Measurements from ENCODE around the gene BRINP1. TPM values are rescaled to one million over a fixed set of nuclear protein-coding genes. Genes with fewer than 3 reads are reported as not detected.

The BRINP1 gene
- total RNA-seq, 1 donor from 2014 or later: under 0.01 TPM

DNA sequence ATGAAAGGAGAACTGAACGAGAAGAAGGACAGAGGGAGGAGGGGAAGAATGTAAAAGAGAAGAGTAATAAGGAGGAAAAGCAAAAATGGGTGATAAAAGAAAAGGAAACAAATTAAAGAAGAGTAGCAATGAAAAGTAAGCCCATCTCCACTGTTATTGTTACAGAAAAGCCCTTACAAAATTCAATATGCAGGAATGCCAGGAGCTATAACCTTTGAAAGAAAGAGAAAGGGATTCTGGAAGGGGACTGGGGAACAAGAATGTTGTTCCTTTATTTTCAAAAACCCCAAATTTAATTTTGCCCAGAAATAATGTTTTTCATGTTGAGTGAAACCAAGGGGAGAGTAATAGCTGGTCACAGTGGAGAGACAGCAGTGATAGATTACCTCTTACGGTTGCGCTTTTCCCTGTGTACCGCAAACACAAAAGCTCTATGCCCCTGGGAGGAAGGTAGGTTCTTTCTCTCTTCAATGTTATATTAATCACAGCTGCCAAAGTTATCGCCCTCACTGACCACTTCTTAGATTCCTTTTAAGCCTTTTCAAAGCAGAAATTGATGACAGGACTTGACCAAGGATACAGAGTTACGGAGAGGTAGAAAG is 86.7 kb downstream of the BRINP1 start:
- no peak for DNase-seq (ENCODE audit: low read depth in 2 of 2)

DNA sequence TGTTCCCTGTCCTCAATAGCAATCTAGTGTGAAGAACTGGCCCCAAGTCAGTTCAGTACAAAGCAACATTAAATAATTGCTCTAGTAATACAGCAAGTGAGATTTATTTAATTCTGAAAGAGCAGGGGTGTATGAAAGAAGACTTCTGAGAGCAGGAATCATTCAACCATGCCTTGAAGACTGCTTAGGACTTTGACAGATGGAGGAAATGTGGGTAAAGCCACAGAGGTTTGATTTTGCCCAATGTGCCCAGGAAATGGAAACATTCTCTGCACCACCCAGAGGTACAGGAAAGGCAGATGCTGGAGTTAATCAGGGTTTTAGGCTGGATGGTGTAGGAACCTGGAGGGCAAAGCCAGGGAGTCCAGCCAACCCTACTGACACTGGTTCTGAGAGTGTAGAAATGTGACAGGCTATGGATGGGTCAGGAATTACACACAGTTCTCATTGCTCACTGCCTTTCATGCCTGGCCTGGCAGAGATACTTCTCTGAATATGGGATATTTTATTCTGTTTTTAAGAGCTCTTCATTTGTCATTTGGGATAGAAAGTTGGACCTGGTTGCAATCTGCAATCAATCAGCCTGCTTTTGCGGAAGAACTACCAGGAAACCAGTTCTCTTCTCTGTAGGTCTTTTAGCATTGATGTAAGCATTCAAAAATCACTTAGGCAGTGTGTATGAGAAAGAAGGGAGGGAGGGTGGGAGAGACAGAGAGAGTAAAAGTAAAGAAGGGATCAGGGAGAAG is 88.3 kb downstream of the BRINP1 start:
- DNase-seq (ENCODE audit: low read depth in 2 of 2): no peak

DNA sequence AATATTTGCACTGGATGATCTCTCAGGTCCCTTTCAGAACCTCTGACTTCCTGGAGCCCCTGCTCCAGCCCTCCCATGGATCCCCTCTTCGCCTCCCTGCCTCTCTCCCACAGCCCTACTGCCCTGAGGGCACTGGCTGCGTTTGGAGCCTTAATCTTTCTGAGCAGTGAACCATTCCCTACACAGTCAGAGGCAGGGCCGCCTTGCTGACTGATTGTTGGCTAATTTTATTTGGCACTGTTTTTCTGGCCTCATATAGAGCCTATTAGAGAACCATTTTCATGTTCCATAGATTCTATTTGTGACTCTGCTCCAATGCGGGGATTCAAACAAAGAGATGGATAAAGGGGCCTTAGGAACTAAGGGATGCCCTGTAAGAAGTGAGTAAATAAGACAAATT is 91.1 kb downstream of the BRINP1 start:
- DNase-seq (ENCODE audit: low read depth in 2 of 2): no peak

DNA sequence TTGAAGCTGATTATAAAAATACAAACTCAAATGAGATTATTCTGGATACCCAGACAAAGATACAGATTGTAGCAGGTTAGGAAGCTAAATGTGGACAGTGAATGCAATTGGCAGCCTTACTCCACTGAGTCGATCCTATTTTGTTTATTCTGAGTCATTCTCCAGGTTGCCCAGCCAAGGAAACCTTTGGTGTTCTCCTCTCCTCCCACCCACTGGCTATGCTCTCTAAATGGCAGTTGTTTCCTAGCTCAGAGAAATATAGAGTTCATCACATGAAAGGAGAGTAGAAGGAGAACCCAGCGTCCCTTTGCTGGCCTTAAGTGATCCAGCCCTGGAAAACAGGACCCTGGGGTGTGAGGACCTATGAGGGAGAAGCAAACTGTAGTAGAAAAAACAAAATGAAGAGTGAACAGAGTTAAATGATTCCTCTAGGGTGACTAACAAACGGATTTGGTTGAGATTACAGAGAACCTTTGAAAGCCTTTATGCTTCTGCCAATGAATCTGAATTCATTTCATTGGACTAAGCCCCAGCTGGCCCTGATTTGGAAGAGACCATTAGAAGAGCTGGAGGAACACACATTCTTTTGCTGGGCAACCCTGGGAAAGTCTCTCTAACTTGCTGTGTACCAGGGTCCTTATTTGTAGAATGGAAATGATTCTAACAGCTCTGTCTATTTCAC is 95.1 kb downstream of the BRINP1 start:
- DNase-seq (ENCODE audit: low read depth in 2 of 2): no peak

DNA sequence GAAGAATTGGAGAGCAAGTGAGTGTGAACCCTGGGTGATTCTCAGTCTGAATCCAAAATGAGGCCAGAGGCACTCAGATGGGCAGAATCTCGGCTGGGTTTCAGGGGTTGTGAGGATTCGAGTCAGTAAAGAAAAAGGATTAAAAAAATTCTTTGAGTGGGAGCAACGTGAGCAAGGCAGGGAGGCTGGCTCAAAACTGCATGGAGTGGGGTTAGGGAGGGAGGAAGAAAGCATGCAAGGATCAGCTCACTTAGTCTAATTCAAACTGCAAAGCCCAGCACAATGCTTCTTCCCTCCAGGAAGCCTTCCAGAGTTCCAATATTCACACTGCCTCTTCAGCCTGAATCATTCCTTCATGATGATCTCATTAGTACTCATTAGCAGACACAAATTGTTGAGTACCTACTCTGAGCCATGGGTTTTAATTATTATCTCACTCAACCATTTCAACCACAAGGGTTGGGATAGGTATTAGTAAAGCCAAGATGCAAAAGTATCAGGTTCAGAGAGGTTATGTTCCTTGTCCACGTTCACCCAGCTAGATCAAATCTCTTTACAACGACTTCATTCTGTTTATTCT is 95.8 kb downstream of the BRINP1 start:
- no peak for DNase-seq (ENCODE audit: low read depth in 2 of 2)

DNA sequence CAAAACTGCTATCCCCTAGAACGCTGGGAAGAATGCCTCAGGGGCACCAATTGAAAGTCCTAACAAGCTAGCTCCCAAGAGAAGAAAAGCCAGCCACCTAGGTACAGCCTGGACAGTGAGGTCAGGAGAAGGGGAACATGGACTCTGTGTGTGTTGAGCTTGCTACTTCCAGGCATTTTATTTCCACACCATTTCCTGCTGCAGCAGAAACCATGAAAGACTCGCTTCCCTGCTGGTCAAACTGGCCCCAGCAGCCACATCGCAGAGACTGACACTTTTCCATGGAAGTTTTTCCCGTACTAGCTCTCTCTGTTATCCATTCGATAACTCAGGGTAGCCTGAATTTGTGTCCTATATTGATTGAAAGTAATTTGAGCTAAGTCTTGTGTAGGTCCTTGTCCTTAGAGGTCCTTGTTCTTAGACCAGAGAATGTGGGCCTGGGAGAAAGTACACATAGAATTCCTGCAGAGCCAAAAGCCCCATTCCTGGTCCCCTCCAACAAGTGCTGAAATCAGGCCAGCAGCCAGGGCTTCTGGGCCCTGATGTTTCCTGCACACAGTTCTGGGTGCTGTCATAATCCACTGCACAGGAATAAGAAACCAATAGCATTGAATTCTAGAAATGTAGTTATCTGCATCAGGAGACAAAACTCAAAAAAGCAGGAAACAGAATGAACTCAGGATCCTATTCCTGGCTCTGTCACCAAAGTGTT is 96.6 kb downstream of the BRINP1 start:
- DNase-seq (ENCODE audit: low read depth in 2 of 2): no peak

DNA sequence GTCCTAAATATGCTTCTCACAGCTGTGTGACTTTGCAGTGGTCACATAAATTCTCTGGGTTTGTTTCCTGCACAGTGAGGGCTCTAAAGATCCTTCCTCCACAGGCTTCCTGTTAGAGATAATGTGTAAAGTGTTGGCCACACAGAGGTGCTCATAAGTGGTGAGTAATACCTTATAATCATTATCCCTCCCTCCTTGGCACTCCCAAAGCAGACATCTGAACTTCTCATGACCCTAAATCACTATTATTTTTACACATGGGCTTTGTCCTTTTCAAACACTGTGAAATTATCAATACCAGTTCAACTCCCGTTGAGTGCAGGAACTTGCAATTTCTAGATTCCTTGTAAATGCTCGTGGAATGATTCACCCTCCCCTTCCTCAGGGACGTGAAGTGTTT is 100.2 kb downstream of the BRINP1 start:
- DNase-seq (ENCODE audit: low read depth in 2 of 2): no peak

DNA sequence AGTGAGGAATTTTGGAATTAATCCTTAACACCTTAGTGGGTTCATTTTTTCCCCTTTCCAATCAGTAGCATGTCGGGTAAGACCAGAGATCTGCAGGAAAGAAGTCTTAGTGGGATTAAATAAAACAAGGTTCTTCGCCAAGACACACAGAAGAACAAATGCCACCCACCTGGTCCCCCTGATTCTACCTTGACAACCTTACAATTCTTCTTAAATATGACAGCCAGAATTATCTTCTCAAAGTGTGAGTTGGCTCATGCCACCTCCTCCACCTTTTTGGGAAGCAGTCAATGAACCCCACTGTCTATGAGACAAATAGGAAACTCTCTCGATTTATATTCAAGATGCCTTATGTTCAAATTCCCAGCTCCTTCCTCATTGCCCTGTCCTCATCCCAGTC is 105.1 kb downstream of the BRINP1 start:
- no peak for DNase-seq (ENCODE audit: low read depth in 2 of 2)

DNA sequence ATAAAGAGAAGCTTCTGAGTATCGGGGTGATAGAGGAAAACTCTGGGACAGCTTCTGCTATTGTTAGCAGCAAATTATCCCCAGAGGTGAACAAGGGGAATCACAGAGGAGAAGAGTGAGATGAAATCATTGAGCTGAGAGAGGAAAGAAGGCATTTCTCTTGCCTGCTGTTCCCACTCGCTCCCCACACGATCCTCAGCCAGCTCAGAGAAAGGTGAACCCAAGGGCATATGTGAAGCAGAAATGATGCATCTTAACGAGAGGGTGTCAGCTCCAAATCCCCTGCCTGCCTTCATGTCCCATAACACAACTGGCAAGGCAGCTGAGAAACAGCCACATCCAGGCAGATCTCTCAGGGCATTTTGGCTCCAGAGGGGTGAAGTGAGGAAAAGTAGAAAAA is 111.6 kb downstream of the BRINP1 start:
- DNase-seq (ENCODE audit: low read depth in 2 of 2): no peak

DNA sequence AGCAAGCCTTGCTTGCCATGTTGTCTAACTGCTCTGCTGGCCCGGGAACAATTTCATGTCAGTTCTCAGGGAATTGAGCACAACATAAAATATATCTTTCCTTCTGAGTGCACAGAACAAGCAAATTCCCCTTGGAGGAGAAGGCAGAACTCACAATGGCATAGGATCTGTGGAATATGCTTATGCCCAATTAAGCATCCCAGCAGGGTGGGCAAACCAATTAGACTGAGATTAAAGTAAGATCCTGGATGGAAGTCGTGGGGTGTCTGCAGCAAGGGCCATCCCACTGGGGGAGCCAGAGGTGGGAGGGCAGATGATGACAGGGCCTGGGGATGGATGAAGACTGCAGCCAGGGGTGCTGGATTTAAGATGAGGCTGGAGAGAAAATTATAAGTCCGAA is 114.1 kb downstream of the BRINP1 start:
- DNase-seq (ENCODE audit: low read depth in 2 of 2): no peak

DNA sequence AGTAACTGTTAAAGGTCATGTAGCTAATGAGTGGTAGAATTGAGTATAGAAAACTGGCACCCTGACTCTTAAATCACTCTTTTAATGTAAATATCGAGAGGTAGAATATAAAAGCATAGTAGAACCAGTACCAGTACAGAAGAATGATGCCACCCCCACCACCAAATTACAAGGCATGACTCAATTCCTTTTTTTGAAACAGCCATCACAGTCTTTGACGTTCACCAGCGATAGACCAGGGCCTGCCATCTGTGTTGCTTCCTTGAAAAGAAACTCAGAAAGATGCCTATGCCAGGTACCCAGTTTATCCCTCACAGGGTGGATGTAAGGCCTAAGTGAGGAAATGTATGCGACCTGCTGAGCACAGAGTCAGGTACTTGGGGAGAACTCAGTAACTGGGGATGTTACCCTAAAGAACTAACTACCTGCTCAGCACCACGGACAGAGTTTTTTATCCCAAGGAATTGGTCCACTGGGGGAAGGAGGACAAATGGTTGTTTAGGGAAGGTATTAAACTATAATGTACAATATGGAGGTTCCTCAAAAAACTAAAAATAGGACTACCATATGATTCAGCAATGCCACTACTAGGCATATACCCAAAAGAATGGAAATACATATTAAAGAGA is 116.5 kb downstream of the BRINP1 start:
- DNase-seq (ENCODE audit: low read depth in 2 of 2): no peak

DNA sequence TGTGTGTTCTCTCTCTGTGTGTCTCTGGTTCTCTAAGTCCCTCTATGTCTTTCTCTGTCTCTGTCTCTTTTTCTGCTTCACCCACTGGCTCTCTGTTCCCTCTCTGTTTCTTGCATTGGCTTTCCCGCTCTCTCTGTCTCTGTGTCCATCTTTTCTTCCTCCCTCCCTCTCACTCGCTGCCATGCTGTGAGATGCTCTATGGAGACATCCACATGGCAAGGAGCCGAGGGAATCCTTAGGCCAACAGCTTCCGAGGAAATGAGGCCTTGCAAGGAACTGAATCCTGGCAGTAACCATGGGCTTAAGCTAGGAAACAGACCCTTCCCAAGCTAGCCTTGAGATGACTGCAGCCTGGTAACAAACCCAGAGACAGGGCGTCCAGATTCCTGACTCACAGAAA is 117.3 kb downstream of the BRINP1 start:
- DNase-seq (ENCODE audit: low read depth in 2 of 2): no peak

DNA sequence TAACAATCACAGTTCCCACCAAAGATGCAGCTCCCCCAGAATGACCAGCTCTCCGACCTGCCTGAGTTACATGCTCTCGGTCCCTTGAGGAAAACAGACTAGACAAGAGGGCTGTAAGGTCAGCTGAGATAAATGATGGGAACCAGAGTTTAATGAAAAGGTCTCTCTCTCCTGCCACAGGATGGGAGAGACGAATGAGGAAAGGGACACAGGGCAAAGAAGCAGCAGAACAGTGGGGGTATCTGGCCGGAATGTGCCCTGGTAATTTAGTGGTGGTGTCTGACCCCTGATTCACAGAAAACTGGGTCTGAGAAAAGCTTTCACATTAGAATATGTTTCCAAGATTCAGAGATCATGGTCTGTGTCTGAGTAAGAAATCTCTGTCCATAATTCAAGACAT is 118.5 kb downstream of the BRINP1 start:
- DNase-seq (ENCODE audit: low read depth in 2 of 2): no peak

DNA sequence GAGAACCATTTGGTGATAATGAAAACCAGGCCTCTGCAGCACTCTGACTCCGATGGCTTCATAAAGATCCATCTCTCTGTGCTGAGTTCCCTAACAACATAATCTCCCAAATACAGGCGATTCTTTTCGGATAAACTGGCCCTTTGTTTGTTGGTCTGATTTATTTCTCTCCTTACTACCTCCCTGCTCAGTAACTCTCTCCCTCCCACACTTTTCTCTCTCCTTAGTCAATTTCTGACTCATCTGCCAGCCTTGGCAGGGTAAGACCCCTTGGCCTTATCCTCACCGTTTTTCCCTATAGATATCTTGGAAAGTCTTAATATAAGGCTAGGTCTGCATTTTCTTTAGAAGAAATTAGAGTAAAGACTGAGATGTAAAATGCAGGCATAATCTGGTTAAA is 128.7 kb downstream of the BRINP1 start:
- DNase-seq (ENCODE audit: low read depth in 2 of 2): no peak

DNA sequence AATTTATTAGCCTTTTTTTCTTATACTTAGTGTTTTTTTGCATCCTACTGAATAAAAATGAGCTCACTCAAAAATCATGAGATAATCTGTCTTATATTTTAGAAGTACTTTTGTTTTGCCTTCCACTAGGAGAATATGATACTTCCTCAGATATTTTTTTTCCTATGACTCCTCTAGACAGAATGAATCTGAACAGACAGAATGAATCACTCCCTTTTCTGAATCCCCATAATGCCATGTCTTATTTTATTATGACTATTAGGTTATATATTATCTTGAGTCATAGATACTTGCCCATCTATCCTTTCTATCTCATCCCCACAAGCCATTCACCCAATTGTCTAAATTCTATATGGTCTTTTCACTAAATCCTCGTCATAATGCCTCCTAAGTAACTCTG is 134.6 kb downstream of the BRINP1 start:
- DNase-seq (ENCODE audit: low read depth in 2 of 2): no peak

DNA sequence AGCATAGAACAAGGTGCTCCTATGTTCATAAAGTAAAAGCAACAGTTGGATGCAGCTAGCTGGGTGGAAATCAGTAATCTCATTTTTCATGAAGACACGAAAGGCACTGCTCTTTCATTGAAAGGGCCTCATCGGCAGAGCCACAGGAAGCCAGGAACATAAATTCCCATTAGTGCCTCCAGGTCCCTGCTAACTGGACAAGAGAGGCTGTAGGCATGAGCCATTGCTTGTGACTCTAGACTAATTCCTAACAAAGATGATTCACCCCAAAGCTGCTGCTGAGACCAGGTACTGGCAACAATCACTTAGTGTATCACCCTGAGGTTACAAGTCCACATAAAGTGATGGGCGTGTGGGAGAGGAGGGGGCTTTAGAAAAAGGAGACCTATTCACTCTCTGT is 141.8 kb downstream of the BRINP1 start:
- no peak for DNase-seq (ENCODE audit: low read depth in 2 of 2)

DNA sequence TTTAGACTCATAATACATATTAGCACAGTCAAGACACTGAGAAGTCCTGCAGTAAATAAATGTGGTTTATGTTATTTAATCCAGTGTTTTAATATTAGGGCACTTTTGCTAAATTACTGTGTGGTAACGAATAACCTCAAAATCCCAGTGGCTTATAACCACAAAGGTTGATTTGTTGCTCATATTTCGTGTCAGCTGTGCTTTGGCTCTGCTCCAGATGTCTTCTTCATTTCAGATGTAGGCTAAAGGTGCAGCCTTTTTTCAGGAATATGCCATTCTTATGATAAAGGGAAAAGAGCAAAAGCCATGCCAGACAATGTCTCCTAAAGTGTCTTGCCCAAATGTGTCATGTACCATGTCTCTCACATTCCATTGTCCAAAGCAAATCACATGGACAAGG is 144.8 kb downstream of the BRINP1 start:
- DNase-seq (ENCODE audit: low read depth in 2 of 2): no peak

DNA sequence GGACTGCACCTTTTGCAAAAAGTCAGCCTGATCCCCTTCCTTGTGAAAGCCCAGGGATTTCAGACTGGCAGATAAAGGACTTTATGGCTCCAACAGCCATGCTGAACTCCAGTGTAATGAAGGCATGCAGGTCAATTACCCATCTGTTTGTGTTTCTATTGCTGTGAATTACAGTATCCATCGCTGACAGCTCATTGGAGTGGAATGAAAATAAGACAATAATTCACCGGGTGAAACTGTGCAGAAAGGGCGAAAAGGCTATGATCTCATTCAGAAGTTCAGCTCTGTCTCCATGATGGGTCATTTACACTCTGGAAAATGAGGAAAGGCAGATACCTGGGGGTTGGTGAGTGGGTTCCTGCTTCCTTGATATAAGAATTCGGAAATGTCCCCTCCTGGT is 148.0 kb downstream of the BRINP1 start:
- no peak for DNase-seq (ENCODE audit: low read depth in 2 of 2)

DNA sequence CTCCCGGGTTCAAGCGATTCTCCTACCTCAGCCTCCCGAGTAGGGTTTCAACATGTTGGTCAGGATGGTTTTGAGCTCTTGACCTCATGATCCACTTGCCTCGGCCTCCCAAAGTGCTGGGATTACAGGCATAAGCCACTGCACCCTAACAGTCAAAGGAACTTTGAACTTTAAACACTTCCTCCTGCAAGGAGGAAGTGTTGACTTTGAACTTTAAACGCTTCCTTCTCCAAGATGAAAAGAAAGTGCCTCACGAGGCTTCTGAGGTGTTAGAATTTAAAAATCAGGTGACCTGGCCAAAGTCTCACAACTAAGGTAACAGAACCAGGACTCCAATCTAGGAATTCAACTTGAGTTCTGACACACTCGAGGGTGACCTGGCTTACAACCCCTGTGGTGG is 150.9 kb downstream of the BRINP1 start:
- DNase-seq (ENCODE audit: low read depth in 2 of 2): no peak

DNA sequence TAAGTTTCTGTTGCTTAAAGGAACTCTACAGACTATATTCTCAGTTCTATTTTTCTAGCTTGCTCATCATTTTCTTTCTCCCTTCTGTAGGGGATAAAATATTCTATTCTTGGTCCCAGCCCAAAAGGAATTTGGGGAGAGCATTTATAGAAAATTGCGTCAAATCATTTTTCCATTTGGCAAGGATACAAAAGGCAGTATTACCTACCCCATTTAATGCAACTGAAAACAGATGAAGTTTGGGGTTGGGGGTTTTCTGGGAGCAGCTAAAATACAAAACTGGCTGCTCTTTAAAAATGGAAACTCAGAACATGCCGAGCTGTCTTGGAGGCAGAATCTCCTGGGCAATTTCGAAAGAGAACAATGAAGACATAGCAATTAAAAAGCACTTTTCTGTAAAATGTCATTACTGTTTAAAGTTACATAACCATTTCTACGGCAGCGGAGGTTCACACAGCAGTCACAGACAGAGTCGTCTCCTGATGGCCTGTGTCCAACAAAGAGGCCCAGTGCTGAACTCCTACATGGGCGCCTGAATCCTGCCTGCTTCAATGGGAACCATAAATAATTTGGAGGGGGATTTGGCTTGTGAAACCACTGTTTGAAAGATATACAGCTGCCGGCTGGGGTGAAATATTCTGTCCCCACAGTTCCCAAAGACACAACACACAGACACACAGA is 152.4 kb downstream of the BRINP1 start:
- DNase-seq (ENCODE audit: low read depth in 2 of 2): no peak

DNA sequence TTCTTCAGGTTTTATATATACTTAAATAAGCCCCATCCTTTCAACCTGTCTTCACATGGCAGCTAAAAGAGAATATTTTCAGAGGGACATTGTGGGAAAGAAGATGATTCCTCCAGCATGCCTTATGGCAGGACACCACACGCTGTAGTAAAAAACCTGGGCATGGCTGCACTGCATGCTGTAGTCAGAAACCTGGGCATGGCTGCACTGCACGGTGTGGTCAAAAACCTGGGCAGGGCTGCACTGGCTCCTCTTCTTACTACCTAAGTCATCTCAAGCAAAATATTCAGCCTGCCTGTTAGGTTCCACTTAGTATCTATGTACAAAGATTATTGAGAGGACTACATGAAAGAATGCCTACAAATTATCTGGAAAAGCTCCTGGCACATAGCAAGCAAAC is 153.6 kb downstream of the BRINP1 start:
- DNase-seq (ENCODE audit: low read depth in 2 of 2): no peak

Data from lung microvascular endothelial cell (primary cell).